Measurements from ENCODE around the gene C9orf57.
"Not testable (repeated sequence)": the region's sequence is repeated elsewhere in the genome, so short reads cannot be mapped to it uniquely, and the experiment has no call there.

Gene C9orf57

GRCh38 chr9:72022841-72023240 is 37.6 kb downstream of the C9orf57 start:
- peak; percentile 77 for DNase-seq

DNA sequence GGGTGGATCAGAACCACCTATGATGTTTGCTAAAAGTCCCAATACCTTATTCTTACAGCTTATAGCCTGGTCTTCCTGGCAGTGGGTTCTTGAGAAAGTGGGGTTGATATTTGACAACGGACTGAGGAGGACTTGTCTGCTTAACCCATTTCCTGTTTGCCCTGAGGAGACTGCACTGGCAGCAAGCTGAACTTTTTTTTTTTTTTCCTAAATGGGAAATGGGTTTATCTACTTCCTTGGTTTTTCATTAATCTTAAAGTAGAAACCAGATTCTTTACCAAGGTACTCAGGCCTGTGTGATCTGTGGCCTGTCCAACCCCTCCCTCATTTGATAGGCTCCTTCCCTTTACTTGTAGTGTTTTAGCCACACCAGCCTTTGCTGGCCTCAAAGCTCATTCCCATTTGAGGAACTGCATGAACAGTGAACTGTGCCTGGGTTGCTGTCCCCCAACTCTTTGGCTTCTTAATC is 47.1 kb downstream of the C9orf57 start:
- no peak for DNase-seq

DNA sequence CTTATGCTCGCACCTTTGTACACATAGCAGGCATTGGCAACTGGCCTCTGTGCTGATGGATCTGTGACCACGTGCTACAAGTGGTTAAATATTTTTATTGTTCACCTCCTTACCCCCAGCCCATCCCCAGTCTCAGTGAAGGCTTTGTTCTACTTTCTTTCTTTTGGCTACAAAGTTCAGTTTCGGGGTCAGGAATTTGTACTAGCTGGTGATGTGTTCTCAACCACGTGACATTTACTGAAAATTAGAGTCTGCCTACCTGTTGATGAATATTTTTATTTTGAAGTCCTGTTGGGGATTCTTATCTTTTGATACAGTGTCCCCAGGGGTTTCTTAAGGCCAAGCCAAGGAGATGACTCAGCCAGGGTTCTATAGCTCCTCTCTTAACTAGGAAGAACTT is 47.8 kb downstream of the C9orf57 start:
- DNase-seq = no peak

DNA sequence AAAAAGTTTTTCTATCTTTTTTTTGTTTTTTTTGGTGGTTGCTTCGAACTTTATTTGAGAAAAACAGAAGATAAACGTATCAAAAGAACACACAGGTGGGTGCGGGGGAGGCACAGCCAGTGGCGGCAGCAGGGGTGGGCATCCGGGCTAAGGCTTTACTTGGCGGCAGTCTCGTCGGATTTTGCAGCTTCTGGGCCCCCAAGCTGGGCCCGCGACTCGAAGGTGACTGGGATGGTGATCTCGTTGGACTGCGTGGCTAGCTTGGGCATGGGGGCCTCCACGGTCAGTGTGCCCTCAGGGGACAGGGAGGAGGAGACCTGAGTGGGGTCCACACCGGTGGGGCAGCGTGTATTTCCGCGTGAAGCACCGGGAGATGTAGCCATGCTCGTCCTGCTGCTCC is 52.7 kb downstream of the C9orf57 start:
- DNase-seq = not testable (repeated sequence)

DNA sequence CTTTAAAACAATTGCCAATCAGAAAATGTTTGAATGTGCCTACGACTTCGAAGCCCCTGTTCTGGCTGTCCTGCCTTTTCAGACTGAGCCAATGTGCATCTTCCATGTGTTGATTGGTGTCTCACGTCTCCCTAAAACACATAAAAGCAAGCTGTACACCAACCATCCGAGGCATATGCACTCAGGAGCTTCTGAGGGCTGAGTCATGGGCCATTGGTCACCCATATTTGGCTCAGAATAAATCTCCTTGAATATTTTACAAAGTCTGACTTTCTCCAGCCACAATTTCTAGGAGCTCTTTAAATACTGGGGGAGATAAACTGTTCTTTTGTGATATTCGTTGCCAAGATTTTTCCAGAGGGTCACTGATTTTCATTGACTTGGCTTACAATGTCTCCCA is 53.9 kb downstream of the C9orf57 start:
- peak; percentile 14 for DNase-seq

DNA sequence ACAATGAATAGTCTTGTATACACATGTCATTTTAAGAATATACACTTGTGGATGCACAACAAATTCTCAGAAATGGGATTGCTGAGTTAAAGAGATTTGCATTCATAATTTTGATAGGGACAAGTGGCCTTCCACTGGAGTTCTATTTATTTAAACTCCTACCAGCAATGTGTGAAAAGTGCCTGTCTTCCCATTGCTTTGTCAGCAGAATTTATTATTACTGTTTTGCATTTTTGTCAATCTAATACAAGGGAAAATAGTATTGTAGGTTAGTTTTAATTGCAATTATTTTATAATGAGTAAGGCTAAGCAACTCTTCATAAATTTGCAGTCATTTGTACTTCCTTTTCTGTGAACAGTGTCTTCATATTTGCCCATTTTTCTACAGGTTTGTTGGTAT is 55.0 kb downstream of the C9orf57 start:
- DNase-seq = no peak
